LHCN-M2 (cell line): ENCODE measurements around the gene BAG5. TPM values are rescaled to one million over a fixed set of nuclear protein-coding genes. Genes with fewer than 3 reads are reported as not detected.
A peak's percentile ranks its signal among the peaks of the same experiment; 100 is the strongest.
"Not testable (repeated sequence)": the region's sequence is repeated elsewhere in the genome, so short reads cannot be mapped to it uniquely, and the experiment has no call there.

ENCODE experiments used
- DNase-seq: peaks from one replicate; pipeline ENCODE4 v3.0.0-alpha.2; 2012; ENCODE audit warnings: low read depth
- total RNA-seq: library from RNA; depleted of rRNA; stranded (reverse); fragments of >200 nt; gene quantifications from 2 replicates; pipeline ENCODE4 v1.2.3, GENCODE V29; 2014

BAG5 gene
- total RNA-seq, 1 experiment from 2014 or later: 33.8 TPM

- DNase-seq: no peak
These were observed 39.5 kb downstream of the BAG5 start, which contains the start of gene CKB for GRCh38 chr14:103522649-103523574. TSS of gene CKB (minus strand) at chr14:103522830. CDS start at chr14:103522493, 337 bp downstream.

- no peak for DNase-seq
These were observed 40.4 kb downstream of the BAG5 start for GRCh38 chr14:103521951-103522563.

GRCh38 chr14:103521438-103521950, 41.0 kb downstream of the BAG5 start:
- no peak for DNase-seq

- DNase-seq: peak; percentile 38
These were observed 41.6 kb downstream of the BAG5 start for GRCh38 chr14:103520657-103521437.

GRCh38 chr14:103520269-103520656, 42.2 kb downstream of the BAG5 start:
- no peak for DNase-seq

- DNase-seq: no peak
These were observed 42.6 kb downstream of the BAG5 start for GRCh38 chr14:103519837-103520212.

- no peak for DNase-seq
These were observed 43.2 kb downstream of the BAG5 start for GRCh38 chr14:103519043-103519836.

DNA sequence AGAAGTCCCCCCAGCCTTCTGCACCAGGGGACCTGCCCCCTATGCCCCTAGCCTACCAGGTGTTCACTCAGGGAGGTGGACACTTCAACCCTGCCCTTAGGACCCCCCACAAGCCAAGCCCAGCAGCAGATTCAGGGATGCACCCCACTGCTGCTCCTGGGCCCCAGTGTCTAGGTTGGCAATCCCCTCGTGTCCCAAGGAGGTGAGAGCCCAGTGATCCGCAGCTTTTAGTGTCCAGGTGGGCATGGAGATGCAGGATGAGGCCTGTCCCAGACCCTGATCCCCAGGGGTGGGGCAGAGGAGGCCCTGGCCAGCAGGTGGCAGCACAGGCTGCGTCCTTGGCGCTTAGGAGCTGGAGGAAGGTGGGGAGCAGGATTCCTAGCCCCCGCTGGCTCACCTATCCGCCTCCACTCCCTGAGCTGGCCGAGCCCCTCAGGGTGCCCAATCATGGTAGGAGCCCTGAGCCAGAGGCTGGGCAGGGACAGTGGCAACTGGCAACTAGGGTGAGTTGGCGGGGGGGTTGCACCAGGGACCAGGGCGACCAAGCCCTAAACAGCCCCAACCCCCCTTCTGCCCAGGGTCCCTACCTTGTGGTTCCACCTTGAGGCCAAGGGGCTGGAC, 43.9 kb downstream of the BAG5 start:
- no peak for DNase-seq

GRCh38 chr14:103517721-103518421, 44.6 kb downstream of the BAG5 start:
- no peak for DNase-seq

GRCh38 chr14:103517174-103517566, 45.3 kb downstream of the BAG5 start:
- DNase-seq: no peak

DNA sequence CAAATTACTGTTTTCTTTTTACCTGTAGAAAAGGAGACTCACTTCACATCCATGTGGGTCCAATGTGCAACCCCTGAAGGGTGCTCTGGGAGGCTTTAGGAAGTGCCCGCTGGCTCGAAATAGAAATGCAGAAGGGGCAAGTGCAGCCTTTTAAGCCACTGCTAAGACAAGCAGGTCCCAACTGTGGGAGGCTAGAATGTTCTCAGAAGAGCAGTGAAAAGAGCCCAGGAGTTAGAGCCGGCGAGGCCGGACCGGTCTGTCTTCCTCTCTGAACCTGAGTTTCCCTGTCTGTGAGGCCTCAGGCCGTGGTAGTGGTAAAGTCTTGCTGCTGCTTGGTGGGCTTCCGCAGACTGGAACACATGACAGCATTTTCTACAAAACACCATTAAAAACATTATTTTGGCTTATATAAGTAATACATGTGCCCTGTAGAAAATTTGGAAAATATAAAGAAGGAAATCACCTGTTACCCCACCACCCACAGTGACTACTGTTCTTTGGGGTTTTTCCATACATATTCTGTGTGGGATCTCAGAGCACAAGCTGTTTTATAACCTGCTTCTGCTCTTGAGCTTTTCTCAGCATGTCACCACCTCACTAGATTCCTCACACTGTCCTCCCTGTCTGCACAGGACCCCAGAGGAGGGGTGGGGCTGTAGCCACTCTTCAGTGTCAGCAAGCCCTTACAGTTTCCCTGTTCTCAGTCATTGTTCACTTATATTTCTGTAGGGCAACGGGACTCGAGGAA, 45.9 kb downstream of the BAG5 start:
- DNase-seq: no peak

GRCh38 chr14:103514596-103515421, 47.6 kb downstream of the BAG5 start:
- DNase-seq: no peak

DNA sequence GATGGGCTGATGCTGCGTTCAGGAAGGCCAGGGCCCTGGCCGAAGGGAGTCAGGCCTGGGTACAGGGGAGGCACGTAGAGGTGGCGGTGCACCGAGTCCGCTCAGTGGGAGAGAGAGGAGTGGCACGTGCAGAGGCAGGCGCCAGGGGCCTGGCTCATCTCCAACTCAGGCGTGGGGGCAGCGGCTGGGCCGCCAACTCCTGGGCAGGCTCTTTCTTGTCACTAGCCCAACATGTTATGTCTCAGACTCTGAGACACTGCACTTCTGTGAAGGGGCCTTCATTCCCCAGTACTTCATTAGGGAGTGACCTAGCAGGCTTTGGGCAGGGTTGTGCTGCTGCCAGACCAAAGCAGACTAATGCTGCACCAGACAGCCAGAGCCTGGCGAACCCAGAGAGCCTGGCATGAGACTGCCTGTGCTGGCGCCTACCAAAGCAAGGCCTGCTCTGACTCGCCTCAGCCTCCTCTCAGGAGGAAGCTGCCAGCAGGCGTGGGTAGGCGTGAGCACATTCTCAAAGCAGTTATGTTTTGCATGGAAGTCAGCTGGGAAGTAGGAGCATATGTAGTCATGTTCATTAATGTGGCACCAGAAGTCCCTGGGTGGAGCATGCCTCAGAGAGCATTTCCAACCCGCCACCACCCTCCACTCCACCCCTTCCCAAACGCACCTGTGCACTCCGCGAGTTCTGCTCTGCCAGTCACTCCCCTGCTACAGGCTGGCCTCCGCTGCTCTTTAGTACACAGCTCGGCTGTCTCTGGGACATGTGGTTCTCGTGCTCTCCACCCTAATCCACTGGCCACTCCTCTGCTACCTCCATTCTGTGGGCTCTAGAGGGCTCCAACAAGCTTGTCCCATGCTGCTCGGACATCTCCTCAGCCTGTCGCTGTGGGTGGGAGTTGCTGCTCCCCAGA, 49.5 kb downstream of the BAG5 start:
- DNase-seq: peak; percentile 74

DNA sequence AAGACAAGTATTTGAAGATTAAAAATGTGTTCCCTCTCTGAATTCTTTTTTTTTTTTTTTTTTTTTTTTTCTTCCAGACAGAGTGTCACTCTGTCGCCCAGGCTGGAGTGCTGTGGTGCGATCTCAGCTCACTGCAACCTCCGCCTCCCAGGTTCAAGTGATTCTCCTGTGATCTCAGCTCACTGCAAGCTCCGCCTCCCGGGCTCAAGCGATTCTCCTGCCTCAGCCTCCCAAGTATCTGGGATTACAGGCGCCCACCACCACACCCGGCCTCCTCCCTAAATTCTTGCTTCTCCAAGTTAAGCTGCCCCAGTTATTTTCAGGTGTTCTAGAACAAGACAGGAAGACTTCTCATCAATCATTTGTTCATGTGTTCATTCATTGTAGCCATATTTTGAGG, 50.3 kb downstream of the BAG5 start:
- not testable (repeated sequence) for DNase-seq

DNA sequence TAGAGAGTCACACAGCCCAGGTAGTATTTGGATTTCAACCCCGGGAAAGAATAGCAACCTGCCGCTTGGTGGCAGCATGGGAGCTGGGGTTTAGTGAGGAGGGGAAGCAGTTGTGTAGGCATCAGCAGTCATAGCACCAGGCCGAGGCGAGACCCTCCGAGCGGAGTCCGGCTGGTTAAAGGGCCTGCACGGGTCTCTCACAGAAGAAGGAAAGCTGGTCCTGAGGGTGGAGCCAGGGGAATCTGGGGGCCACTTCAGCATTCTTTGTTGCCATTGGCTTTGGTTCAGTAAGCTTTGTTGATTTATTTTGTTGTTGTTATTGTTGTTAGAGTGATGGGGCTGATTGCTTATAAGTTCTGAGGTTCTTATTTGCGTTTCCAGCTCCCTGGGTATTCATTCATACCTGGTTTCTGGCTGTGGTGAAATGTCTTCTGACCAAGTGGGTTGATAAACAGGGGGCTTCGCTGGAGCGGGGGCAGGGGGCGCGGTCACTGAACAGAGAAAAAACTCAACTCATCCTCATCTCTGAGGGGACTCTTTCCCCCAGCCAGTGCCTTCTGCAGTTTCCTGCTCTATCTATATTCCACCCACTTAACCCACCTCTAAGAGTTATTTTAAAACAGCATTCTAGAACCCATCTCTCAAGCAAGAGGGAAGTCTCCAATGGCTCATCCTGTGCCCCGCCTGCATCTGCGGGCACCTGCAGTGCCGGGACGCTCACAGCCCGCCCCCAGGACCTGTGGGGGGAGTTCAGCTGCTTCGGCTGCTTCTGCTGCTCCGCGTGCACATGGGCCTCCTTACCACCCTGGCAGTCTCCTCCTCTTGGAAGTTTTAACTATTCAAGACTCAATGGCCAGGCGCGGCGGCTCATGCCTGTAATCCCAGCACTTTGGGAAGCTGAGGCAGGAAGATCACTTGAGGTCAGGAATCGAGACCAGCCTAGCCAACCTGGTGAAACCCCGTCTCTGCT, 51.4 kb downstream of the BAG5 start:
- no peak for DNase-seq
